Fibroblast of the aortic adventitia (primary cell): ENCODE results near the gene TSHZ3. TPM values are rescaled to one million over a fixed set of nuclear protein-coding genes. Genes with fewer than 3 reads are reported as not detected.

Experiments
- DNase-seq: peaks from one replicate; pipeline ENCODE4 v3.0.0-alpha.2; 2010; ENCODE audit warnings: low read depth
- H3K4me3 ChIP-seq: 2 replicates; pipeline ENCODE4 v1.5.1; 2011; ENCODE audit warnings: low read depth, mild to moderate bottlenecking, control low read depth, low read length, moderate library complexity
- total RNA-seq: library from RNA; depleted of rRNA; stranded (reverse); fragments of >200 nt; gene quantifications from 2 replicates; pipeline ENCODE4 v1.2.3, GENCODE V29; 2012; ENCODE audit warnings: low replicate concordance
- TF ChIP-seq, protein P1 (sequence below): IDR thresholded peaks from 2 replicates; pipeline ENCODE4 v1.5.1; 2011; ENCODE audit warnings: mild to moderate bottlenecking, low read length, control low read depth, inconsistent platforms; ENCODE audit not compliant: insufficient read depth

TSHZ3 gene
- total RNA-seq, 1 donor, result 14.0 TPM

DNA sequence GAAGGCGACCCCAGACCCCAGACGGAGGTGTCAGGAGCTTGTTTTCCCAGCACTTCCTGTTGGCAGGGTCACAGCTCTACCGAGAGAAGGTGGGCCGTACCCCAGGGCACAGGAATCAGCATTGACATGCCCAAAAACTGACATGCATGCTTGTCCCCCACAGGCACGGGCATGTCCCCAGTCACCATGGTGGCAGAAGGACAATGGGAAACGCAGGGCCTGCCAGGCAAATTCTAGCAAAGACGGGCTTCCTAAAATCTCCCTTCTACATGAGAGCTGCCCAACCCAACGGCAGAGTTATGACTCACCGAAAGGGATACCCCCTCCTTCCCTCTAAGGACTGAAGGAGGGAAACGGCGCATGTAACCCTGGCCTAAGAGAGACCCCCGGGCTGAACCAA, 18.5 kb downstream of the TSHZ3 start:
- no peak overlapping the region for H3K4me3 ChIP-seq
- TF ChIP-seq, protein P1, sequence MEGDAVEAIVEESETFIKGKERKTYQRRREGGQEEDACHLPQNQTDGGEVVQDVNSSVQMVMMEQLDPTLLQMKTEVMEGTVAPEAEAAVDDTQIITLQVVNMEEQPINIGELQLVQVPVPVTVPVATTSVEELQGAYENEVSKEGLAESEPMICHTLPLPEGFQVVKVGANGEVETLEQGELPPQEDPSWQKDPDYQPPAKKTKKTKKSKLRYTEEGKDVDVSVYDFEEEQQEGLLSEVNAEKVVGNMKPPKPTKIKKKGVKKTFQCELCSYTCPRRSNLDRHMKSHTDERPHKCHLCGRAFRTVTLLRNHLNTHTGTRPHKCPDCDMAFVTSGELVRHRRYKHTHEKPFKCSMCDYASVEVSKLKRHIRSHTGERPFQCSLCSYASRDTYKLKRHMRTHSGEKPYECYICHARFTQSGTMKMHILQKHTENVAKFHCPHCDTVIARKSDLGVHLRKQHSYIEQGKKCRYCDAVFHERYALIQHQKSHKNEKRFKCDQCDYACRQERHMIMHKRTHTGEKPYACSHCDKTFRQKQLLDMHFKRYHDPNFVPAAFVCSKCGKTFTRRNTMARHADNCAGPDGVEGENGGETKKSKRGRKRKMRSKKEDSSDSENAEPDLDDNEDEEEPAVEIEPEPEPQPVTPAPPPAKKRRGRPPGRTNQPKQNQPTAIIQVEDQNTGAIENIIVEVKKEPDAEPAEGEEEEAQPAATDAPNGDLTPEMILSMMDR, result no peak
- DNase-seq, result no peak

DNA sequence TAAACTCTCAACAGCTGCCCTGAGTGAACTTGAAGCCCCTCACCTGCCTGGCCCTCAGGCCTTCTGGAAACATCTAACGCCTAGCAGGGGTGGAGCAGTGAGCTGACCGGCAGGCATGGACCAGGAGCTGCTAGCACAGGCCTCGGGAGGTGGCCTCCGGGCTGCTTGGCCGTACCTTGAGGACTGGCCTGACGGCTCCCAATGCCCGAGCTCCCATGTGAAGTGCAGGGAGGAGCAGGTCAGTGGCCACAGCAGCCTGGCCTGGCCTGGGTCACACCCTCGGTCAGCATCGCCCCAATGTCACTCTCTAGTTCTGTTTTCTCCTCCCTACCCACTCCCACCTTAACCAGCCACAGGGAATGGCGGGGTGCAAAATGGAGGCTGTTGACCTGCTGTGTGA, 19.0 kb downstream of the TSHZ3 start:
- DNase-seq, result no peak
- no peak overlapping the region for H3K4me3 ChIP-seq

DNA sequence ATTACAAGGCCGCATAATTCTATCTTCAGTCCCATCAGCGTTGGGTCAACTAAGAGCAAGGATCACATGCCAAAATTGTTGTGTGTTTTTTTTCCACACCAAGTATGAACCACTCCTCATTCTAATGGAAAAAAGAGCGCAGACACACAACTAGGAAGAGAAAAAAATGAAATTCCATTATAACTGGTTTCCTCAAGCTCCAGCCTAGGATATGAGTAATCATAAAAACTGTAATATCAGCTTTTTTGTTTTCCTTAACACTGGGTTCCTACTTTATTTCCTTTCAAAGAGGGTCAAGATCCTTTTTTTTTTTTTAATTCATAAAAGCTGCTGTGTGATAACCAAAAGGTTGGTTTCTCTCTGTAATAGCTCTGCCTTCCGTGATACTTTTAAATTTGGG, 19.4 kb downstream of the TSHZ3 start:
- TF ChIP-seq, protein P1, result no peak
- no peak overlapping the region for H3K4me3 ChIP-seq
- no peak for DNase-seq

More for the DNA sequence above, 19.0 kb downstream of the TSHZ3 start:
- TF ChIP-seq, protein P1, result no peak

DNA sequence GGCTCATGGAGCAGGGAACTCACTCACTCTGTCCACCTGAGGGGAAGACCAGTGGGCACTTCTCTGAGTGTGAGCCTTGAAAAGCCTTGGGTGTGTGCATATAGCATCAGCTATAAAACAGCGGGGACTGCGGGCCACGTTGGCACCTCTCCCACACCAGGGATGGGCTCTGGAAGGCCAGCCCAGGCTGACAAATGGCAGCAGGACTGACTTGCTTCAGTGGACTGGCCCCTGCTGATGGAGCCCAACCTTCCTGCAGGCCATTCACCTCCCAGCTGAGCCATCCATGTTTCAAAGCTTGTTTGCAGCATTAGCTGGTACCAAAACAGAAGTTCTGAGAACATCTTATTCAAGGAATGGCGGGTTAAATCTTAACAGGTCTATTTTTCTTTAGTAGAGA, 21.0 kb downstream of the TSHZ3 start:
- H3K4me3 ChIP-seq, result no peak overlapping the region
- TF ChIP-seq, protein P1, result no peak
- DNase-seq, result no peak

DNA sequence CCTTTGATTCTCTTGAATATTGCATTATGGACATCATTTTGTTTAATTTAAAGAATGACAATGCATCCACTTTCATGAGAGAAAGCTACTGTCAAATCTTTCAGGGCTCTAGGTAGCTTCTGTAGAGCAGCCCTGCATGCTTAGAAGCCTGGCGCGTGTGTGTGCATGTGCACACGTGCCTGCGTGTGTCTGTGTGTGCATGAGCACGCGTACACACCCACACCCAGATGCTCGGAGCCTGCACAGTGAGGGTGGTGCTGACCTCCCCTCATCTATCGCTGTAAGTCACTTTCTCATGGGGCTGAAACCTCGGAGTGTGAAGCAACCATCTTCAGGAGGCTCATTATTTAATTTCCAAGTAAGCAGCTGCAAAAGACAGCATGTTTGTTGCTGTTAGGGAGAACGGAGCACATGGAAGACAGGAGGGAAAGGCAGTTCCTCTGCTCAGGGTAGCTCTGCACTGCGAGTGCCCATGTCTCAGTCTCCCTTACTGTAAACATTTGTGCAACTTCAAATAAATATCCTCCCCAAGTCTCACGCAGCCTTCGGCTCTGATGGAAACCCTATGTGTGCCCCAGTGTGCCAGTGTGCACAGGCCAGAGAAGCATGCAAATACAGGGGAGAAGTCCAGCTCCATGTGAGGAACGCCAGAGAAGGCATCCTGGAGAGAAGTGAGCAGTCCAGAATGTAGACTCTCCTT, 22.8 kb downstream of the TSHZ3 start:
- no peak for DNase-seq
- TF ChIP-seq, protein P1, result no peak
- no peak overlapping the region for H3K4me3 ChIP-seq

DNA sequence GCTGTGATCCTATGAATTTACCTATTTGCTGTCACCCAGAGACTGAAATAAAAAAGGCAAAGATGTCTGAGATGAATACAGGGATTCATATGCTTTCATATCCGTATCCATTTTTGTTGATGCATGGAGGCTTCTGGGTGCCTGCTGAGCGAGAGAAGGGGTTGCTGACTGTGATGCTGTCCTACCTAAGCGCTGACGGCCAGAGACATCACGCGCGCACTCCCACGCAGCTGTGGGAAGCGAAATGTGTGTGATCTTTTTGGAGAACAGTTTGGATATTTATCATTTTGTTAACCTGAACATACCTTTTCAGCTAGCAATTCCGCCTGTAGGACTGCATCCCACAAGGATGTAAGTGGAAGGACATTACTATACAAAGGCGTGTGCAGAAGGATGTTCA, 23.9 kb downstream of the TSHZ3 start:
- DNase-seq, result no peak
- H3K4me3 ChIP-seq, result no peak overlapping the region
- TF ChIP-seq, protein P1, result no peak

DNA sequence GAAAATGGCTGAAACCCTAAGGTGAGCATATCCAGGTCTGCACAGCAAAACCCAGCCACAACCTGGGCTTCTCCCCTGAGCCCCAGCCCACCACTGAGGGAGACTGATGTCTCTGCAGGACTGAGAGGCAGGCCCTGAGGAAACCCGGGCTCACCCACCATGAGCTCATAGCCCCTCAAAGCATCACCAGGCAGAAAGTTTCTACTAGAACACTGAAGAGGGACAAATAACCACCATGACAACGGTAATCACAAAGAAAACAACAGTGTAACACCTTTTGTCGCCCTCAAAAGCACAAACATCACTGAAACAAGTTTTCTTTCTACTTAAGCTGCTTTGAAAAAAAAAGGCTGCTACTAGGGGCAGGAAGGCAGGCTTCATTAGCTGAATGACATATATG, 29.8 kb downstream of the TSHZ3 start:
- TF ChIP-seq, protein P1, result no peak
- no peak for DNase-seq
- H3K4me3 ChIP-seq, result no peak overlapping the region
